HepG2 (cell line): ENCODE measurements around the gene WWP2. TPM values are rescaled to one million over a fixed set of nuclear protein-coding genes. Genes with fewer than 3 reads are reported as not detected.

Experiments used
- AHDC1 ChIP-seq: sonication (generic); formaldehyde crosslinking; IDR thresholded peaks from 2 replicates; pipeline ENCODE4 v1.5.1; 2020; ENCODE audit warnings: mild to moderate bottlenecking, missing genetic modification reagents, borderline replicate concordance
- BCL6 ChIP-seq: IDR thresholded peaks from 2 replicates; pipeline ENCODE4 v1.6.1; 2016; ENCODE audit warnings: missing genetic modification reagents, missing compliant biosample characterization
- FOXM1 ChIP-seq: sonication (generic); formaldehyde crosslinking; IDR thresholded peaks from 2 replicates; pipeline ENCODE4 v1.5.0; 2020; ENCODE audit warnings: missing genetic modification reagents
- FOXO1 ChIP-seq: sonication (generic); formaldehyde crosslinking; IDR thresholded peaks from 2 replicates; pipeline ENCODE4 v1.4.0; 2020; ENCODE audit warnings: missing genetic modification reagents
- GFI1 ChIP-seq: sonication (generic); formaldehyde crosslinking; IDR thresholded peaks from 2 replicates; pipeline ENCODE4 v1.5.0; 2020; ENCODE audit warnings: missing genetic modification reagents, mild to moderate bottlenecking, borderline replicate concordance
- IRF9 ChIP-seq: sonication (generic); formaldehyde crosslinking; IDR thresholded peaks from 2 replicates; pipeline ENCODE4 v1.8.0; 2022; ENCODE audit warnings: missing genetic modification reagents, mild to moderate bottlenecking, borderline replicate concordance
- NFE2 ChIP-seq: sonication (generic); formaldehyde crosslinking; IDR thresholded peaks from 2 replicates; pipeline ENCODE4 v1.4.0; 2020; ENCODE audit warnings: missing genetic modification reagents
- POGZ ChIP-seq: sonication (generic); formaldehyde crosslinking; IDR thresholded peaks from 2 replicates; pipeline ENCODE4 v1.4.0; 2020; ENCODE audit warnings: mild to moderate bottlenecking, missing genetic modification reagents
- PPARG ChIP-seq: conservative IDR thresholded peaks from 2 replicates; pipeline ENCODE4 v1.6.1; 2016; ENCODE audit warnings: missing biosample characterization, missing genetic modification reagents
- RAD21 ChIP-seq: fragments of 450-650 bp; formaldehyde crosslinking; IDR thresholded peaks from 2 replicates; pipeline ENCODE4 v1.5.0; 2020; ENCODE audit warnings: mild to moderate bottlenecking
- SNAI1 ChIP-seq: sonication (generic); formaldehyde crosslinking; IDR thresholded peaks from 2 replicates; pipeline ENCODE4 v1.5.0; 2020; ENCODE audit warnings: mild to moderate bottlenecking, missing genetic modification reagents, borderline replicate concordance
- ZBTB33 ChIP-seq: sonication (generic); formaldehyde crosslinking; IDR thresholded peaks from 2 replicates; pipeline ENCODE4 v1.4.0; 2020; ENCODE audit warnings: missing genetic modification reagents
- ZBTB7B ChIP-seq: sonication (generic); formaldehyde crosslinking; IDR thresholded peaks from 2 replicates; pipeline ENCODE4 v1.4.0; 2020; ENCODE audit warnings: missing genetic modification reagents
- ZNF333 ChIP-seq: sonication (generic); formaldehyde crosslinking; IDR thresholded peaks from 2 replicates; pipeline ENCODE4 v1.4.0; 2020; ENCODE audit warnings: mild to moderate bottlenecking, missing genetic modification reagents, borderline replicate concordance
- ZNF34 ChIP-seq: sonication (generic); formaldehyde crosslinking; IDR thresholded peaks from 2 replicates; pipeline ENCODE4 v1.4.0; 2020; ENCODE audit warnings: mild to moderate bottlenecking, missing genetic modification reagents, borderline replicate concordance
- ZNF503 ChIP-seq: sonication (generic); formaldehyde crosslinking; IDR thresholded peaks from 2 replicates; pipeline ENCODE4 v1.4.0; 2020; ENCODE audit warnings: missing genetic modification reagents
- ZNF616 ChIP-seq: sonication (generic); formaldehyde crosslinking; IDR thresholded peaks from 2 replicates; pipeline ENCODE4 v1.5.0; 2020; ENCODE audit warnings: low read depth, mild to moderate bottlenecking, missing genetic modification reagents
- polyA plus RNA-seq, 8 experiments: library from polyadenylated mRNA; depleted of rRNA in 3 of 8; stranded (reverse) in 7 of 8; unstranded in 1 of 8; fragments of >200 nt; fragmentation: Illumina TruSeq in 4 of 8; extraction: Trizol in 4 of 8; gene quantifications; 2 replicates each; pipeline versions ENCODE4 v1.2.1 to v1.2.3, GENCODE V29; 2011 to 2016; ENCODE audit warnings: low read depth in 4 of 8, missing spikeins in 1 of 8, mixed read lengths in 1 of 8; ENCODE audit not compliant: insufficient read depth in 1 of 8
- total RNA-seq, 5 experiments: library from RNA; depleted of rRNA; stranded (reverse); fragments of >200 nt; fragmentation: Illumina TruSeq; extraction: Trizol; gene quantifications; 2 replicates each; pipeline ENCODE4 v1.2.3, GENCODE V29; 2016; ENCODE audit warnings: low read depth in 1 of 5

Gene WWP2
- total and polyA plus RNA-seq, 2 of the 13 experiments (the other 11 are each of a cell fraction or from before 2014, with no cell fraction given): 11.4 to 28.2 TPM

GRCh38 chr16:69859105-69859989, 97.2 kb downstream of the WWP2 start (continued):
- TF ChIP-seq ZNF34 (no peak), ZNF616 (CRISPR knock-in tag) (no peak), ZBTB7B (CRISPR knock-in tag) (peak; percentile 60; the same call in 1 of the 2 replicates), SNAI1 (CRISPR knock-in tag) (0 out of 2 replicates have a peak, but pooled peaks have one; percentile 81), RAD21 (CRISPR knock-in tag) (peak; percentile 50; the same call in 1 of the 2 replicates), GFI1 (peak; percentile 74), FOXM1 (CRISPR knock-in tag) (no peak), PPARG (CRISPR knock-in tag) (peak; percentile 99), FOXO1 (peak; percentile 79; the same call in 1 of the 2 replicates), ZNF333 (CRISPR knock-in tag) (0 out of 2 replicates have a peak, but pooled peaks have one; percentile 62), IRF9 (0 out of 2 replicates have a peak, but pooled peaks have one; percentile 53), ZBTB33 (peak; percentile 6; the same call in 1 of the 2 replicates), AHDC1 (CRISPR knock-in tag) (peak; percentile 61; the same call in 1 of the 2 replicates), NFE2 (CRISPR knock-in tag) (no peak), ZNF503 (CRISPR knock-in tag) (0 out of 2 replicates have a peak, but pooled peaks have one; percentile 10), POGZ (CRISPR knock-in tag) (peak; percentile 86), BCL6 (CRISPR knock-in tag) (peak; percentile 88; the same call in 1 of the 2 replicates)
